Spinal cord (tissue), 10 donors: ENCODE results near the gene IL12RB2. TPM values are rescaled to one million over a fixed set of nuclear protein-coding genes. Genes with fewer than 3 reads are reported as not detected.
"Not testable (repeated sequence)": the region's sequence is repeated elsewhere in the genome, so short reads cannot be mapped to it uniquely, and the experiment has no call there.

Experiments
- DNase-seq, 6 donors: peaks; one replicate each; pipeline versions ENCODE4 v3.0.0 to v3.0.0-alpha.2; 2013 to 2015; ENCODE audit warnings: low spot score in 6 of 6, low read depth in 4 of 6
- H3K27ac ChIP-seq: one replicate; pipeline ENCODE4 v1.5.1; 2013; ENCODE audit warnings: low read depth, low read length, control low read depth
- H3K27me3 ChIP-seq: one replicate; pipeline ENCODE4 v1.6.1; 2013; ENCODE audit warnings: low read length; ENCODE audit not compliant: control insufficient read depth, insufficient read depth
- H3K36me3 ChIP-seq: one replicate; pipeline ENCODE4 v1.6.1; 2013; ENCODE audit warnings: low read length; ENCODE audit not compliant: control insufficient read depth, insufficient read depth
- H3K4me1 ChIP-seq: one replicate; pipeline ENCODE4 v1.6.1; 2013; ENCODE audit warnings: low read length; ENCODE audit not compliant: control insufficient read depth, insufficient read depth
- H3K4me3 ChIP-seq: one replicate; pipeline ENCODE4 v1.5.1; 2013; ENCODE audit warnings: low read depth, low read length, control low read depth
- H3K9me3 ChIP-seq: one replicate; pipeline ENCODE4 v1.6.1; 2013; ENCODE audit warnings: low read length; ENCODE audit not compliant: control insufficient read depth, insufficient read depth
- WGBS: methylation state at CpG from one replicate; pipeline ENCODE4 v1.1.5; 2013; ENCODE audit warnings: missing lambda C conversion rate; ENCODE audit not compliant: insufficient coverage; 5-methylcytosine and 5-hydroxymethylcytosine counted together
- polyA plus RNA-seq, 2 donors: library from polyadenylated mRNA; unstranded; fragments of 120-200 nt; gene quantifications; one replicate each; pipeline ENCODE4 v1.2.1, GENCODE V29; 2013; ENCODE audit not compliant: insufficient read length in 2 of 2
- total RNA-seq, 2 donors: library from RNA; depleted of rRNA in 1 of 2; stranded (reverse); fragments of 120-200 nt in 1 of 2; fragments of >200 nt in 1 of 2; gene quantifications; one replicate each; pipeline versions ENCODE4 v1.2.3 to v1.2.4, GENCODE V29; 2013 to 2014
- donor health status: healthy.

Gene IL12RB2
- total and polyA plus RNA-seq, 4 donors: 0.66 to 2.5 (median 0.97) TPM

GRCh38 chr1:67405473-67406245 is 98.0 kb downstream of the IL12RB2 start:
- WGBS: 70% methylated on average over 2 of the region's 3 CpGs
- no peaks in the 10 kb centered on the region for H3K9me3 ChIP-seq
- no peak for DNase-seq
- H3K4me3 ChIP-seq: no peak overlapping the region
- H3K4me1 ChIP-seq: no peaks in the 10 kb centered on the region
- H3K36me3 ChIP-seq: no peaks in the 10 kb centered on the region
- no peak overlapping the region for H3K27ac ChIP-seq
- H3K27me3 ChIP-seq: no peaks in the 10 kb centered on the region

GRCh38 chr1:67407498-67407897 is 99.8 kb downstream of the IL12RB2 start:
- Histone ChIP-seq H3K27me3 (no peaks in the 10 kb centered on the region), H3K4me1 (no peaks in the 10 kb centered on the region), H3K4me3 (no peak overlapping the region), H3K9me3 (no peaks in the 10 kb centered on the region), H3K27ac (no peak overlapping the region), H3K36me3 (no peaks in the 10 kb centered on the region)
- no peak for DNase-seq
- no CpG with 5 or more reads among the region's 5 CpGs for WGBS

DNA sequence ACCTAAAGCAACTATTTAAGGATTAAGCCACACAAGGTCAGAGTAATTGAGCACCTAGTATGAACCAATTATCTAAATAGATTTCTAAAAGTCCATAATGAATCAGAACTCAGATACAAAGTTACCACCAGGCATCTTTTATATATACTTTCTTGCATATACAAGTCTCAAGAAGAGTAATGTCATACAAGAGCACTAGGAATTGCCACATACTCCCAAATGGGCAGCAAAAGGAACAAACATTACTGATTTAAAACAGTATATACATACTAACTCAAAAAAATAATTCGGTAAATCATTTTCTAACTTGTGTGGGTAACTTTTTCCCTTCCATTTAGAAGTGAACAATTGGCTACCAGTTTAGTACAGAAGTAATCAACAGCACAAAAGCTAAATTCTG is 100.5 kb downstream of the IL12RB2 start:
- no peaks in the 10 kb centered on the region for H3K9me3 ChIP-seq
- H3K4me1 ChIP-seq: no peaks in the 10 kb centered on the region
- peaks cover under 1% of the 10 kb centered on the region for H3K36me3 ChIP-seq
- H3K4me3 ChIP-seq: no peak overlapping the region
- H3K27ac ChIP-seq: no peak overlapping the region
- H3K27me3 ChIP-seq: no peaks in the 10 kb centered on the region
- DNase-seq: no peak
- WGBS: no CpG with 5 or more reads among the region's 1 CpG

DNA sequence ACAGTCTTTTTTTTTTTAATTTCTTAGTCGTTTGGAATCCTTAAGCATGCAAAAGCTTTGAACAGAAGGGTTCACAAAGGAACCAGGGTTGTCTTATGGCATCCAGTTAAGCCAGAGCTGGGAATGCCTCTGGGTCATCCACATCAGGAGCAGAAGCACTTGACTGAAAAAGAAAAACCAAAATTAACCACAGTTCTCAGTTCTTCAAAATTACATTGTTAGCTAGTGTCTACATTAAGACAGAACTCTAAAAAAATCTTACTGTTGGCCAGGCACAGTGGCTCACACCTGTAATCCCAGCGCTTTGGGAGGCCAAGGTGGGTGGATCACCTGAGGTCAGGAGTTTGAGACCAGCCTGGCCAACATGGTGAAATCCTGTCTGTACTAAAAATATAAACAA is 105.4 kb downstream of the IL12RB2 start:
- not testable (repeated sequence) for H3K27me3 ChIP-seq, H3K4me1 ChIP-seq, H3K27ac ChIP-seq, DNase-seq, H3K4me3 ChIP-seq, H3K9me3 ChIP-seq
- WGBS: 83% methylated on average over 2 of the region's 2 CpGs
- peaks cover 30% of the 10 kb centered on the region for H3K36me3 ChIP-seq

- no peak for DNase-seq
- H3K4me3 ChIP-seq: no peak overlapping the region
- no peak overlapping the region for H3K27ac ChIP-seq
- H3K36me3 ChIP-seq: peaks cover 35% of the 10 kb centered on the region
- H3K4me1 ChIP-seq: no peaks in the 10 kb centered on the region
- no peaks in the 10 kb centered on the region for H3K9me3 ChIP-seq
- no peaks in the 10 kb centered on the region for H3K27me3 ChIP-seq
- WGBS: no CpG with 5 or more reads among the region's 2 CpGs
Measured at GRCh38 chr1:67414574-67414973, 106.9 kb downstream of the IL12RB2 start.

GRCh38 chr1:67415041-67415440 is 107.4 kb downstream of the IL12RB2 start:
- WGBS: no CpG with 5 or more reads among the region's 13 CpGs

DNA sequence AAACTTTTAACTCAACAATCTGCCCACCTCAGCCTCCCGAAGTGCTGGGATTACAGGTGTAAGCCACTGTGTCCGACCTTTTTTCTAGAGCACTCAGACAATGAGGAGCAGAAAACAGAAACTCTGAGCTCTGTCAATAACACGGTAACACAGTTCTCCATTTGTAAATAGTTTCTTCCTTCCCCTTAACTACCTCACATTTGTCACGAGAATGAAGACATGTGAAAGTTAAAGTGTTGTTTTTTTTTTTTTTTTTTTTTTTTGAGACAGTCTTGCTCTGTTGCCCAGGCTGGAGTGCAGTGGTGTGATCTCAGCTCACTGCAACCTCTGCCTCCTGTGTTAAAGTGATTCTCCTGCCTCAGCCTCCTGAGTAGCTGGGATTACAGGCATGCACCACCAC is 110.1 kb downstream of the IL12RB2 start:
- not testable (repeated sequence) for H3K4me1 ChIP-seq, H3K27me3 ChIP-seq, H3K9me3 ChIP-seq, H3K27ac ChIP-seq, DNase-seq, H3K4me3 ChIP-seq
- peaks cover 48% of the 10 kb centered on the region for H3K36me3 ChIP-seq
- WGBS: 100% methylated on average over 2 of the region's 4 CpGs

More at GRCh38 chr1:67415041-67415440, 107.4 kb downstream of the IL12RB2 start:
- Histone ChIP-seq H3K36me3 (peaks cover 35% of the 10 kb centered on the region), H3K27ac (no peak overlapping the region), H3K4me1 (no peaks in the 10 kb centered on the region), H3K27me3 (no peaks in the 10 kb centered on the region), H3K9me3 (no peaks in the 10 kb centered on the region), H3K4me3 (no peak overlapping the region)
- no peak for DNase-seq

- Histone ChIP-seq H3K9me3 (no peaks in the 10 kb centered on the region), H3K27me3 (no peaks in the 10 kb centered on the region), H3K27ac (no peak overlapping the region), H3K4me3 (no peak overlapping the region), H3K4me1 (no peaks in the 10 kb centered on the region), H3K36me3 (peaks cover 51% of the 10 kb centered on the region)
- DNase-seq: no peak
- 92% methylated on average over 3 of the region's 6 CpGs for WGBS
Measured at GRCh38 chr1:67418839-67419586, 111.3 kb downstream of the IL12RB2 start.

DNA sequence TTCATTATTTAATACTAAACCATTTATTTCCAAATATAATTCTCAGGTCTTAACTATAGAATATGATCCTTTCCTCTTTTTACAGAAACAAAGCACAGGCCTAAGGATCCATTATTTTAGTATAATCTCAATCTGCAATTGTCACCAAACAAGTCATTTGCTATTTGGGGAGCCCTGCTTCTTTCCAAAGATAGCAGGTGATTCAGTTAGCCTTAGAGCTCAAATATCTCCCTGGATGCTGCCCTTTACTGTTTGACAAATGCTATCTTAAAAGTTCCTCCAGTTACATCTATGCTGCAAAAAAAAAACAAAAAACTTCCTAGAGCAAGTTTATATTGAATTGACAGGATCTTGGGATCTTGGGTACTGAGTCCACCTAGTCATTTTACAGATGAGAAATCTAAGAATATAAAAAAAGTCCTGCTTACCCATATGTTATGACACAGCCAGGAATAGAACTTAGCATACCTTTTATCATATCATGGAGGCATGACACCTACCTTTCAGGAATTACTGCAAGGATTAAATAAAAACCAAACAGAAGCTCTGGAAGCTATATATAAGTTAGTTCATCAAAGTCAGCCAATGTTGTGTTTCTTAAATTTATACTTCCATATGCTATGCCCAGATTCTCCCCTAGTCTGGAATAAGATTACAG is 113.3 kb downstream of the IL12RB2 start:
- H3K27me3 ChIP-seq: no peaks in the 10 kb centered on the region
- peaks cover 47% of the 10 kb centered on the region for H3K36me3 ChIP-seq
- no peaks in the 10 kb centered on the region for H3K9me3 ChIP-seq
- DNase-seq: no peak
- H3K27ac ChIP-seq: no peak overlapping the region
- no peak overlapping the region for H3K4me3 ChIP-seq
- H3K4me1 ChIP-seq: no peaks in the 10 kb centered on the region
